Stimulated activated CD8-positive, alpha-beta memory T cell treated with anti-CD3 and anti-CD28 coated beads, Interleukin-7, amount 100 ng/mL, for 24 hours (primary cell): Measurements from ENCODE around the gene NPNT.
"Not testable (repeated sequence)": the region's sequence is repeated elsewhere in the genome, so short reads cannot be mapped to it uniquely, and the experiment has no call there.

ENCODE experiments used
- DNase-seq: peaks from one replicate; pipeline ENCODE4 v3.0.0-alpha.2; 2020; ENCODE audit warnings: low read depth

NPNT gene, protein sequence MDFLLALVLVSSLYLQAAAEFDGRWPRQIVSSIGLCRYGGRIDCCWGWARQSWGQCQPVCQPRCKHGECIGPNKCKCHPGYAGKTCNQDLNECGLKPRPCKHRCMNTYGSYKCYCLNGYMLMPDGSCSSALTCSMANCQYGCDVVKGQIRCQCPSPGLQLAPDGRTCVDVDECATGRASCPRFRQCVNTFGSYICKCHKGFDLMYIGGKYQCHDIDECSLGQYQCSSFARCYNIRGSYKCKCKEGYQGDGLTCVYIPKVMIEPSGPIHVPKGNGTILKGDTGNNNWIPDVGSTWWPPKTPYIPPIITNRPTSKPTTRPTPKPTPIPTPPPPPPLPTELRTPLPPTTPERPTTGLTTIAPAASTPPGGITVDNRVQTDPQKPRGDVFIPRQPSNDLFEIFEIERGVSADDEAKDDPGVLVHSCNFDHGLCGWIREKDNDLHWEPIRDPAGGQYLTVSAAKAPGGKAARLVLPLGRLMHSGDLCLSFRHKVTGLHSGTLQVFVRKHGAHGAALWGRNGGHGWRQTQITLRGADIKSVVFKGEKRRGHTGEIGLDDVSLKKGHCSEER

DNA sequence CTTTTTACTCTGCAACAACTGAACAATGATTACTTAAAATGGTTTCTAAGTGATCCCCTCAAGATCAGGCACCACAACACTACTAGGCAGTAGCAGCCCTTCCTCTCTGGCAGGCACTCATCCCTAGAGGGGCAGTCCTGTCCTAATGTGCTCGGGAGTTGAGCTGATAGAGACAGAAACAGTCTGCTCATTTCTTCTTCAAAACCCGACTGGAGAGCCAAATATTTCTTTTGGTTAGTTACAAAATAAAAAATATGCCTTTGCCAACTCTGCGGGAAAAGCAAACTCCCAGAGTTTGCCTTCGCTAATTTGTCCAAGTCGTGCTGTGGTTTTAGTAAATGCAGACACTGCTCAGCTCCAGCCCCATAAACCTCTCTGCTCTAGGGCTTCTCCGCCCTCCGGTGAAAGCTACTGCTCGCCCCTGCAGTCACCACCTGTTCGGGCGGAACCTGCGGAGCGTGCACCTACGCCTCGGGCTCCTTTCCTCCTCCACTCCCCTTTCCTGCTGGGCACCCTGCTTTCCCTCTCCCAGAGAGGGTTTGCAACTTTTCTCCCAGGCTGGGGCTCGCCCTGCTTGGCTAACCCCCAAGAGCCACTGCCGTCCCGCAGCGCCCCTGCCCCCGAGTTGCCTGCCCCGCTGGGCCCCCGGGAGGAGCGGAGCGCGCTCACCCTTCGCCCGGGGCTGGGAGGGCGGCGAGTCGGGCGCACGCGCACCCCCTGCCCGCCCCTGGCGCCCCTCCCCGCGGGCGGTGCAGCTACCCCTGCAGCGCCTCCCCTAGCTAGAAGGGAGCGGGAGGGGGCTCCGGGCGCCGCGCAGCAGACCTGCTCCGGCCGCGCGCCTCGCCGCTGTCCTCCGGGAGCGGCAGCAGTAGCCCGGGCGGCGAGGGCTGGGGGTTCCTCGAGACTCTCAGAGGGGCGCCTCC is at the start of gene NPNT:
Gene NPNT (plus strand): TSS at position 812 of the 923 bp plus-strand sequence. CDS start 182 bp downstream, outside the sequence.
- DNase-seq: no peak

DNA sequence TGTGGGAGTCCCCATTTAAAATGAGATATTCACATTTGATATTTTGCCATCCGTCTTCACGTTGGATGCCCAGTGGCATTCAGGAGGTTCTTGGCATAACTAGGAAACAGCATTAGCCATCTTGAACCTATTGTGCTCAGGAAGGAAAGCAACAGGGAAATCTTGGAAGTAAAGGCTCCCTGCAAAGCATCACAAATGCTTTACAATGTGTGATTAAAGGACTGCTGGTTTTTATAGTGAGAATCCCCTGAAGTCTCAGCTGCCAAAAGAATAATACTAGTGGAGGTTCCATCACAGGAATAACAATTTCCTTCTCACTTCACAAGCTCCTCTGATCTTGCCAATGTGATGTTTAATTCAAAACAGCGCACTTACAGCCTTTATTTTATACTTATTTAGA is 49.7 kb upstream of the NPNT start:
- DNase-seq: no peak

DNA sequence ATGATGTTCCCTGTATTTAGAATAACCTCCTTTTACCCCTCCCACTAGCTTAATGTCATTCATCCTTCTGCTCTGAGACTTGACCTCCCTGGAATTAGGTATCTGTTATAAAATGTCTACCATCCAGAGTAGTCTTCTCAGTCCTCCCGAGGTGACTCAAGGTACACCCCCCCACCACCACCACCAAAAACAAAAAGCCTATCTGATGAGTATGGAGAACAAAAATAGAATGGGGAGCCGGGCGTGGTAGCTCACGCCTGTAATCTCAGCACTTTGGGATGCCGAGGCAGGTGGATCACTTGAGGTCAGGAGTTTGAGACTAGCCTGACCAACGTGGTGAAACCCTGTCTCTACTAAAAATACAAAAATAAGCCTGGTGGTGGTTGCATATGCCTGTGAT is 46.9 kb upstream of the NPNT start:
- not testable (repeated sequence) for DNase-seq

DNA sequence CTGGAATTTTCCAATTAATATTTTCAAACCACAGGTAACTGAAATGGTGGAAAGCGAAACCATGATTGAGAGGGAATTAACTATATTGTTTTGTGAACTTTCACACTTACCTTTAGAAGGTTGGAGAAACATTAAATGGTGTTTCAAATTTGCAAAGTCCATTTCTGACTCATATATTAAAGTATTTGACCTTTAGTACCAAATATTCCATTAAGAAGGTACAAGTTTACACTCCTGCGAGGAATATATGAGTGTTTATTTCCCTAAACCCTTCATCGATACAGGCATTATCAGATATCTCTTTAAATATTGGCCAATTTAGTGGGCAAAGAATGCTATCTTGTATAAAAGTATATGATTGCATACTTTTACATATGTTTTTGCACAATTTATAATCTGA is 44.1 kb upstream of the NPNT start:
- no peak for DNase-seq

DNA sequence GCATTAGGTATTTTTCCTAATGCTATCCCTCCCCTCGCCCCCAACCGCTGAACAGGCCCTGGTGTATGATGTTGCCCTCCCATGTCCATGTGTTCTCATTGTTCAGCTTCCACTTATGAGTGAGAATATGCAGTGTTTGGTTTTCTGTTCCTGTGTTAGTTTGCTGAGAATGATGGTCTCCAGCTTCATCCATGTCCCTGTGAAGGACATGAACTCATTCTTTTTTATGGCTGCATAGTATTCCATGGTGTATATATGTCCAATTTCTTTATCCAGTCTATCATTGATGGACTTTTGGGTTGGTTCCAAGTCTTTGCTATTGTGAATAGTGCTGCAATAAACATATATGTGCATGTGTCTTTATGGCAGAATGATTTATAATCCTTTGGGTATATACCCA is 43.0 kb upstream of the NPNT start:
- DNase-seq: not testable (repeated sequence)

DNA sequence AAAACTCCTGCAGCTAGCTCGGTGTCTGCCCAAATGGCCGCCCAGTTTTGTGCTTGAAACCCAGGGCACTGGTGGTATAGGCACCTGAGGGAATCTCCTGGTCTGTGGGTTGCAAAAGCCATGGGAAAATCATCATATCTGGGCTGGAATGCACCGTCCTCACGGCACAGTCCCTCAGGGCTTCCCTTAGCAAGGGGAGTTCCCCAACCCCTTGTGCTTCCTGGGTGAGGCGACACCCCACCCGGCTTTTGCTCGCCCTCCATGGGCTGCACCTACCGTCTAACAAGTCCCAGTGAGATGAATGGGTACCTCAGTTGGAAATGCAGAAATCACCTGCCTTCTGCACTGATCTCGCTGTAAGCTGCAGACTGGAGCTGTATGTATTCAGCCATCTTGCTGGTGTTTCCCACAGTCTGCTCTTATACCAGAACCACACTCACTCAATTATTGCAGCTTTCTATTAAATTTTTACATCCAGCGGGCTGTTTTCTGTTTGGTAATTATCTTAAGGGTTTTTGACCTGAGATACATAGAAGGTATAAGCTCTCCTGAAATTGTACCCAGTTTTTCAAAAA is 36.7 kb upstream of the NPNT start:
- no peak for DNase-seq

DNA sequence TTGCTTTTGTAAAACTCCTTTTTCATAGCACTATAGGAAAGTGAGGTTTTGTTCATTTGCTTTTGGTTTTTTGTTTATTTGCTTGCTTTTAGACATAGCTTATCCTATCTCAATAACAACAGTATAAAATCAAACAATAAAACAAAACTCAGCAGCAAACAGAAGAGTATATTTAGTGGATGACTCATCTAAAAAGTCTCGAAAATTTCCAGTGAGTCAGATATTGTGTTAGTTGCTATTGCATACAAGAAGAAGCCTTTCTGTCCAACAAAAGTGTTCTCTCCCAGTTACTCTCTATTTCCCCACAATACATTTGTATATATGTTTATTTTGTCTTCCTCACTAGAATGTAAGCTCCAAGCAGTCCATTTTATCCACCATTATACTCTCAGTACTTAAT is 36.0 kb upstream of the NPNT start:
- no peak for DNase-seq

DNA sequence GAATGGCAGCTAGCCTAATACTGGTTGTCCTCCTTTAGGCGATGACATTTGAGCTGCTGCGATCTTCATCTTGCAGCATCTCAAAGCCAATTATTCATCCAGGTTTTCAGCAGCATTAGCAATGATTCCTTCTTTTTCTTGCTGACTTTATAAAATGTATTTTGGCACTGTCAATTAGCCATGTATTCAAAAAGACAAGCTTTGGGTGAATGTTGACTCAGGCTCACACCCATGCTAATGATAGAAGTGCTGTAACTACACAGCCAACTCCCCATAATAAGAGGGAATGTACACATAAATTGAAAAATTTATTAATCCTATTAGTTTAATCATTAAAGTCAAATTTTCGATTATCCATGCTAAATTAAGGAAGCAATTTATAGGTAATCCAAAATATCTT is 24.3 kb upstream of the NPNT start:
- DNase-seq: no peak

DNA sequence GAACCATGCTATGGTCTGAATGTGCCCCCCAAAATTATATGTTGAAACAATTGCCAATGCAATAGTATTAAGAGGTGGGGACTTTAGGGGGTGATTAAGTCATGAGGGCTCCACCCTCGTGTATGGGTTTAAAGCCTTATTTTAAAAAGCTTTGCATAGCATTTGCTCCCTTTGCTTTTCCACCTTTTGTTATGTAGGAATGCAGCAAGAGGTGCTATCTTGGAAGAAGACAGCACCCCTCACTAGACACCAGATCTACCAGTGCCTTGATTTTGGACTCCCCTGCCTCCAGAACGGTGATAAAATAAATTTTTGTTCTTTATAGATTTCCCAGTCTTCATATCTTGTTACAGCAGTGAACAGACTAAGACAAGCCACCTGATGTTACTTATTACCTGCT is 23.3 kb upstream of the NPNT start:
- no peak for DNase-seq

DNA sequence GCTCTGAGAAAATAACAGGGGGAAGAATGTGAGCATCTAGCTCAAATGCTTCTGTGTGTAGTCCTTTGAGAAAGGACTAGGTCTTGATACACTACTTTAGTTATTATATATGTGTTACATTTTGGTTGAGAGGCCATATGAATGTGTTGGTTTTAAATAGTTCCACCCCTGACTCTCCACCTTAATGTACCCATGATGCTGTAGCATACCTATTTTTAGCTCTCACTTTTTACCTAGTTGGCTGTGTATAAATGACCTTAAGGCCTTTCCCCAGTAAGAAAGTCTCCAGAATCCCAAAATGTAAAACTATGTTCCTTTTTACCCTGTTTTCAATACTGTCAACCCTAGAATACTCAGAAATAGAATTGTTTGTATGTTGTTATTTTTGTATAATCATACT is 20.0 kb upstream of the NPNT start:
- DNase-seq: no peak

DNA sequence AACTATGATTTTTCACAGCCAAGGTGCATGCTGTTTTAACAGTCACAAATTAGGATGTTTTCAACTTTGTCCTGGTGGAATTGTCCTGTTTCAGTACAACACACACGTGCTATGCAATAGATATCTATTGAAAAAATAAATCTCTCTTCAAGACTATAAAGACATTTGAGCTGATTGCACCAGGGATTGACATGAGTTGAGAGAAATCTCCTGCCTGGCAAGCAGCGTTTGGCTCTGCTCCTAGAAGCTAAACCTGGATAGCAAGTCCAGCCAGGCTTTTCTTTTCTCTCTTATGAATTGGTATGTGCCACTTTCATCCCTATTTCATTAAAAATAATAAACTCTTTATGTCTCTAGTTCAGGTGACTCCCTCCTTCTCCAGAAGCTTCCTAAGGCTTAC is 16.6 kb upstream of the NPNT start:
- no peak for DNase-seq

DNA sequence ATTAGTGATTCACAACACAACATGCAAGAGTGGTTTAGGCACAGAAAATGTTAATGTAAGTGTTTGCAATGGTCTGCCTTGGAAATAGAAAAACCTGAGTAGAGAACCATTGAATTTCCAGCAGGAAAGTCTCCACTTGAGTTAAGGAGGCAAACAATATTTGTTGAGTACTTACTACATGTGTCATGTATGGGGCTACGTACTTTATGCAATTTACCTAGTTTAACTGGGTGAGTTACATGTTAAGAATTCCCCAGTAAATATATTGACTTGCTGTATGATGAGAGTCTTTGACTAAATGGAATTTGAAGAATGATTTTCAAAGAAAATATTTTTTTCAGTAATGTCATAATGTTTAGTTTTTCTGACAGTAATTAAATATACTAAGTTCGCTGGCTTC is 7.8 kb upstream of the NPNT start:
- no peak for DNase-seq

DNA sequence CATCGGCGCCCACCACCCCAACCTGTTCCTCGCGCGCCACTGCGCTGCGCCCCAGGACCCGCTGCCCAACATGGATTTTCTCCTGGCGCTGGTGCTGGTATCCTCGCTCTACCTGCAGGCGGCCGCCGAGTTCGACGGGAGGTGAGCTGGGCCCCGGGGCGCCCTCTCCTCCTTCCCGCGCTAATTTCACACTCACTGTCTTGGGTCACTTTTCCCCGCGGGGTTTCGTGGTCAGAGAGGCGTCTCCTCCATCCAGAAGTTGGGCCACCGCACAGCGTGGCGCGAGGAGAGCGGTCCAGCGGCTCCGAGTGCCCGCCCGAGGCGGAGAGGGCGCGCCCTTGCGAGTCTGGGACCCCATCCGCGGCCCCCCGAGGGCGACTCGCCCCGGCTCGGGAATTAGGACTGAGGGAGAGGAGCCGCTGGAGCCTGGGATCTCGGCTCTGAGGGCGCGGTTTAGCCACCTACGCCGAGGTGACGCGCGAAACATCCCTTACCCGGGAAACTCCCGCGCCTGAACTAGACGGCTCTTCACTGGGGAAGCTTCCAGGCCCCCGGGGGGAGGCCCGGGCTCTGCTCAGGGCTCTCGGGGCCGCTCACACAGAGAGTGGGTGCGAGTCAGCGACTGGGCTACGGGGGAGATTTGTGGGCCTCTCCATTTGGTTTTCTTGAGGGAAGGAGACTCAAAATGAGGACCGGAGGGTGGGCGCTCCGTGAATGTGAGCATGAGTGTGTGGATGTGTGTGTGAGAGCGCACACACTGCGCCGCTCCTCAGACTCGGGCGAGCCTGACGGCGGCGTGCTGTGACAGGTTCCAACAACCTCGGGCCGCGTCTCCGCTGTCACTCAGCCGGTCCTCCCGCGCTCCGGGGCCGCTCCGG is 551 bp downstream of the NPNT start:
- DNase-seq: no peak

DNA sequence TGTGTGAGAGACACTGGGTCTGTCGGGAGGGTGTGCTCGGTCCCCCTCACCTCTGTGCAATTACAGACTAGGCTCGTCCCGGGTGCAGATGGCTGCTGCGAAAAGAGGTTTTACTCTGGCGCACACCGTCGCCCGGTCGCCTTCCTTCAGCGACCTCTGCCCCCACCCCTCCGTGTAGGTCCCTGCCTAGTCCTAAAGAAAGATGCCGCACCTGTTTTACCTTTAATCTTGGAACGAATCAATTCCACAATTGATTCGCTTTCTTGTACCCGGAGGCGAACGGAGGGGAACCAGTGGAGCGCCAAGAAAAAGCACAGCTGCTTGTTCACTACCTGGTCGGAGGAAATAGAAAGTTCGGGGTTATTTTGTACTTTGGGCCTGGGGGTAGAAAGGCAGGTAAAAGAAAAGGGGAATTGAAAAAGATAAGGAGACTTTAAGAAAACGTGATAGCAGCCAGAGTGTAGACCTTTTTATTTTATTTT is 1.2 kb downstream of the NPNT start:
- DNase-seq: no peak

DNA sequence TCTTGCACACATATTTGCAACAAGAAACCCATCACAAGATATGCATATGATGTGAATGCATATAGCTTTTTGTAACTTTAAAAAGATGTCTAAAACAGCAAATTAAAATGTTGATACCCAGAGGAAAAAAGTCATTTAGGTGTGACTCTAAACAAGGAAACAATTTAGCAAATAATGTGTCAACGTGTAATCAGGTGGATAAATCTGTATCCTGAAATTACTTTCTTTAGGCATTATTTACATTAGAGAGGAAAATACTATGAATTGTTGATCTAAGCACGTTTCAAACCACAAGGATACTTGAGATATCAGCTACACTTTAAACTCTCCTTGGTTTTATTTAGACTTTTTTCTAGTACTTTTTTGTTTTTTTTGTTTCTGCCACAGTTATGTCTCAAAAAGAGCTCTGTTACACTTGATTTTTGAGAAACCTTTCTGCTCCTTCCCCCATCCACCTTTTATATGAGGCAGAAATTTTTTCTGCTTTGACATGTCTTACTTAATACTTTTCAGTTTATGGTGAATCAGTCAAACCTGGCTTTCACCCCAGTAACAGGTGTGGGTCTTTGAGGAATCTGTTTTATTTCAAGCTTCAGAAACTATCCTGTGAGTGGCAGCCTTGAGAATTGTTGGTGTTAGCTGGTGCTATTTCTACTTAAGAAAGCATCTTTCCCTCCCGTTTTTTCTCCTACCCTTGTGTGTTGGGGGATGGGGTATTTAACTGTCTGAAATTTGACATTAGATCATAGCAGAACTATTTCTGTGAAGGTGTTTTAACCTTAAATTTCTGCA is 1.9 kb downstream of the NPNT start:
- no peak for DNase-seq

DNA sequence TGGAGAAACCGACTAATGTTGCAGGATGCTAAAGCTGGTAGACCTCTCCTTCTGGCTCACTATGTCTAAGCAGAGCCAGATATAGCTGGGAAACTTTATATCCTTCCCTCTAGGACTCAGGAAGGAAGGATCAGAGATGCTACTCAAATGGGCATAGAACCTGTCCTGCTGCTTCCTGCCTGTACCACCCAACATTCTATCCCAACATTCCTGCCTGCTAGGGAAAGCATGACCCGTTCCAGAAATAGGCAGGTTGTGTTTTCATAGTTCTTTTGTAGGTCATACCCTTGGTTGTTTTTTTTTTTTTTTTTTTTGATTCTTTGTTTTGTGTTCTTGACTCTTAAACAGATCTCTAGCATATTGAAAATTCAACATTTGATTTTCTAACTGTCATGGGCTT is 5.3 kb downstream of the NPNT start:
- DNase-seq: no peak

DNA sequence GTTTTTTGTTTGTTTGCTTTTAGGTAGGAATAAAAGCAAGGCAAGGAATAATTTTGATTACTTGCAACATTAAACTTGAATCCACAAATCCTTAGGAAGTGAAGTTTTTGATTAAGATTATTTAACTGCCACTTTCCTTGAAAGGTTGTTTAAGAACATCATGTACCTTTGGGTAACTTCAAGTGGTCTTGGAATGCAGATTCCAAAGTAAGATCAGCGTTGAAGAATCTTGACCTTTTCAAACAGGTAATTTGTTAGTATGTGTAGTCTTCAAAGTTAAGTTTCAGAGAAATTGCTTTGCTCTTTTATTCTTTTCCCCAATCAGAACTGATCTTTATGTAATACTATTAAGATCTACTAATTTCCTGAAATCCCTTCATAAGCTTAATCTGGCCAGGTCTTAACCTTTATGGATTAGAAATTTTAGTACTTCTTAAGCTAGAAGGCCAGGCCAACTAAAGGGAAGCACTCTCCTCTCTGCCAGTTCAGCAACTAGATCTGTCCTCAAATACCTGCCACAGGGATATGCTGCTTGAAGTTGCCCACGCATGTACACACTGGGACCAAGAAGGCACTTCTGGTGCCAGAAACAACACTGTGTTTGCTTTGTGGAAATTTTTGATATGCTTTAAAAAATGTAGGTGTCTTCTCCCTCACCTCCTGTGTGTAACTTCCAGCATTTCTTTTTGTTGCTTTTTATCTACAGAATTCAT is 7.4 kb downstream of the NPNT start:
- DNase-seq: no peak

DNA sequence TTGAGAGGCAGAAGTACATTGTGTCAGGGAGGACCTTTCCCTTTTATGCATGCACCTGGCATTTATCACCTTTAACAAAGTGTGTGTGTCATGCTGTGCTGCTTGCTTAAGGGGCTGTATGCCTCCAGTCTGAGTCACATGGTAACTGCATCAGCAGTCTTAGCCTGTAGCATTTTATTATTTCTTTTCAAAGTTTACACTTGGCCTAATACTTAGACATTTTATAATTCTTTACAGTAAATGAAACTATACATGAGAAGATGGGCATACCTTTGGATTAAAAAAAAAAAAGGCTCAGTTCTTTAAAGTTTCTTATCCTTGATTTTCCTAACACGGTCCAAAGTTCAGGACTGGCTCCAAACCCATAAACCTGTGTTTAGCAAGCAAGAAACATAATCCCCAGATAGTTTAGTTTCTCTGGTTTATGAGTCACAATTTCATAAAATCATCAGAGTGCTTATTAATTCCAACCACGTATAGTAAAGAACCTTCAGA is 14.6 kb downstream of the NPNT start:
- DNase-seq: no peak

DNA sequence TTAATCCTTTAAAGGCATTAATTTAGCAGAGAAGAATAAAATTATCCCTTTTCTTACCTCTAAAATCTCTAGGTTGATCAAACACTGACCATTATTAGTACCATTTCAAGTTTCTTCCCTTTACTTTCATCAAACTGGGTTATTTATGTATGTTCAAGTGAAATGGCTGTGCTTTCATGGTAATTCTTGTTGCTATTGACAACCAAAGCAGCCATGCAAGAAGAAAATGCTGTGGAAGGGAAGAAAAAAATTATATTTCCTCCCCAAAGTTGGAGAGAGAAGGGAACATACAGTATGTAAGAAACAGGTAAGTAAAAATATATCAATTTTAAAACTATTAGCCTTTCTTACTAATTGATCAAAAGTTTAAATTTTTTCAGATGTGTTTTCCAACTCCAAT is 16.2 kb downstream of the NPNT start:
- no peak for DNase-seq

DNA sequence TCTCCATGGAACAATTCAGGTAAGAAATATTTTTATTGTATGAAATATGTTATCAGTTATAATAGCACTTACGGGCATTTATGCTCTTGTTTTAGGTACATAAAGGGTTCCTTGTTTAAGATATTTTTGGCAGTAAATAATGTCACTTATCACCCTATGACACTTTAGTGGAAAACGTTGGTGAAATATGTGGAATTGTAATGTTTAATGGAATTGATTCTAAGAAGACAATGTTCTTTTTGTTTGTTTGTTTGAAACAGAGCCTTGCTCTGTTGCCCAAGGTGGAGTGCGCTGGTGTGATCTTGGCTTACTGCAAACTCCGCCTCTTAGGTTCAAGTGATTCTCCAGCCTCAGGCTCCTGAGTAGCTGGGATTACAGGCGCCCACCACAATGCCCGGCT is 17.4 kb downstream of the NPNT start:
- DNase-seq: no peak
